H1 (cell line): ENCODE measurements around the gene ODAD3. TPM values are rescaled to one million over a fixed set of nuclear protein-coding genes. Genes with fewer than 3 reads are reported as not detected.

ENCODE experiments used
- BRCA1 ChIP-seq: IDR thresholded peaks from 2 replicates; pipeline ENCODE4 v1.6.1; 2012; ENCODE audit warnings: low read depth, low read length, improper control_type of control experiment
- EGR1 ChIP-seq: IDR thresholded peaks from 2 replicates; pipeline ENCODE4 v1.6.1; 2011; ENCODE audit warnings: low read depth, low read length, borderline replicate concordance
- GTF2F1 ChIP-seq: IDR thresholded peaks from 2 replicates; pipeline ENCODE4 v1.6.1; 2012; ENCODE audit warnings: low read depth, low read length, improper control_type of control experiment, borderline replicate concordance
- JUN ChIP-seq: IDR thresholded peaks from 2 replicates; pipeline ENCODE4 v1.6.1; 2011; ENCODE audit warnings: low read depth, mild to moderate bottlenecking, improper control_type of control experiment, low read length
- NANOG ChIP-seq: IDR thresholded peaks from 2 replicates; pipeline ENCODE4 v1.6.1; 2011; ENCODE audit warnings: low read length, low read depth, mild to moderate bottlenecking, inconsistent platforms; ENCODE audit not compliant: insufficient read depth, poor library complexity, severe bottlenecking
- RBBP5 ChIP-seq: IDR thresholded peaks from 2 replicates; pipeline ENCODE4 v1.7.1; 2012; ENCODE audit warnings: low read depth, mild to moderate bottlenecking, inconsistent platforms, low read length, moderate library complexity, borderline replicate concordance
- SAP30 ChIP-seq: fragments of 300-600 bp; sonication (generic); IDR thresholded peaks from 2 replicates; pipeline ENCODE4 v1.7.1; 2012; ENCODE audit warnings: low read length, moderate library complexity, mild to moderate bottlenecking, inconsistent platforms; ENCODE audit not compliant: insufficient read depth, insufficient replicate concordance
- TCF12 ChIP-seq: IDR thresholded peaks from 2 replicates; pipeline ENCODE4 v1.6.1; 2011; ENCODE audit warnings: low read depth, mild to moderate bottlenecking, low read length
- polyA plus RNA-seq, 7 experiments: library from polyadenylated mRNA; depleted of rRNA in 3 of 7; stranded (reverse) in 5 of 7; unstranded in 2 of 7; fragments of >200 nt in 5 of 7; fragments of 200-250 nt in 2 of 7; gene quantifications; 1 replicate in 5 of 7; 2 replicates in 1 of 7; 4 replicates in 1 of 7; pipeline versions ENCODE4 v1.2.1 to v1.2.3, GENCODE V29; 2011 to 2013; ENCODE audit warnings: missing spikeins in 2 of 7, mixed read lengths in 2 of 7
- total RNA-seq: library from RNA; stranded (reverse); fragmentation: NEBNext Ultra II Directional; extraction: Animal tissue kit (Norgen Biotek cat#: 25700); gene quantifications from 2 replicates; pipeline ENCODE4 v1.2.1, GENCODE V29; 2021

The ODAD3 gene
- total and polyA plus RNA-seq, 2 of the 8 experiments (the other 6 are each of a cell fraction or from before 2014, with no cell fraction given) = 2.1 to 2.2 TPM

- no peak for TF ChIP-seq NANOG
- TF ChIP-seq RBBP5 = no peak; the same call in 1 of the 2 replicates
- 0 out of 2 replicates have a peak, but pooled peaks have one; percentile 22 for TF ChIP-seq EGR1
- no peak for TF ChIP-seq BRCA1
- TF ChIP-seq JUN = no peak
- peak; percentile 85 for TF ChIP-seq SAP30
- peak; percentile 86; the same call in 1 of the 2 replicates for TF ChIP-seq TCF12
- no peak for TF ChIP-seq GTF2F1
Observed at GRCh38 chr19:11418549-11419506, 16.1 kb downstream of the ODAD3 start, which contains the start of gene RGL3 (continued).
